ENCODE results near the gene COPS6. TPM values are rescaled to one million over a fixed set of nuclear protein-coding genes. Genes with fewer than 3 reads are reported as not detected.

Gene COPS6
- total RNA-seq, 1 donor from 2014 or later, result 117 TPM

GRCh38 chr7:100095289-100095688 is 6.5 kb downstream of the COPS6 start:
- ATAC-seq (no peak), DNase-seq (ENCODE audit: missing footprints) (no peak)
- intact Hi-C loops (cut with DNase I), result no loop called here

- no peak for ATAC-seq
- intact Hi-C loops (cut with DNase I), result no loop called here
- no peak for DNase-seq (ENCODE audit: missing footprints)
Measured at GRCh38 chr7:100095704-100096103, 6.9 kb downstream of the COPS6 start.

GRCh38 chr7:100098913-100099312 is 10.1 kb downstream of the COPS6 start:
- ATAC-seq (no peak), DNase-seq (ENCODE audit: missing footprints) (no peak)
- intact Hi-C loops (cut with DNase I), result no loop called here

GRCh38 chr7:100099452-100099851 is 10.7 kb downstream of the COPS6 start:
- intact Hi-C loops (cut with DNase I), result no loop called here
- no peak for DNase-seq (ENCODE audit: missing footprints)
- ATAC-seq, result no peak

GRCh38 chr7:100100420-100101015 is 11.7 kb downstream of the COPS6 start:
- ATAC-seq (peak; percentile 92), DNase-seq (ENCODE audit: missing footprints) (peak; percentile 96)
- intact Hi-C loops (cut with DNase I), result loop anchor here (1.0 kb wide), 3 partner anchors 18 to 51 kb away; partner anchors contain the start of genes CNPY4, TAF6 and ZSCAN21

GRCh38 chr7:100101016-100101862 is 12.5 kb downstream of the COPS6 start, which contains the start of the genes AP4M1 and MCM7:
AP4M1 (plus strand) TSS chr7:100101643; CDS start chr7:100101715, 72 bp downstream.
MCM7 (minus strand) TSS chr7:100101397; CDS start chr7:100101294, 103 bp downstream.
- DNase-seq (ENCODE audit: missing footprints) (peak; percentile 100), ATAC-seq (peak; percentile 97)
- intact Hi-C loops (cut with DNase I), result loop anchor here (1.0 kb wide), 1 partner anchor 52 kb away; the partner anchor contains the start of gene ZSCAN21

GRCh38 chr7:100102950-100103840 is 14.4 kb downstream of the COPS6 start:
- ATAC-seq (no peak), DNase-seq (ENCODE audit: missing footprints) (no peak)
- intact Hi-C loops (cut with DNase I), result no loop called here

GRCh38 chr7:100105534-100105933 is 16.8 kb downstream of the COPS6 start:
- no peak for ATAC-seq
- intact Hi-C loops (cut with DNase I), result no loop called here
- no peak for DNase-seq (ENCODE audit: missing footprints)

- ATAC-seq (no peak), DNase-seq (ENCODE audit: missing footprints) (no peak)
- intact Hi-C loops (cut with DNase I), result no loop called here
Measured at GRCh38 chr7:100106633-100107032, 17.9 kb downstream of the COPS6 start.

GRCh38 chr7:100107125-100107737 is 18.5 kb downstream of the COPS6 start:
- intact Hi-C loops (cut with DNase I), result no loop called here
- ATAC-seq (no peak), DNase-seq (ENCODE audit: missing footprints) (no peak)

GRCh38 chr7:100107890-100108289 is 19.1 kb downstream of the COPS6 start:
- DNase-seq (ENCODE audit: missing footprints), result no peak
- intact Hi-C loops (cut with DNase I), result no loop called here
- ATAC-seq, result no peak

- DNase-seq (ENCODE audit: missing footprints), result no peak
- no peak for ATAC-seq
- intact Hi-C loops (cut with DNase I), result no loop called here
Measured at GRCh38 chr7:100109521-100110163, 20.9 kb downstream of the COPS6 start.

GRCh38 chr7:100111156-100111555 is 22.4 kb downstream of the COPS6 start:
- ATAC-seq, result no peak
- no peak for DNase-seq (ENCODE audit: missing footprints)
- intact Hi-C loops (cut with DNase I), result no loop called here

- ATAC-seq (no peak), DNase-seq (ENCODE audit: missing footprints) (no peak)
- intact Hi-C loops (cut with DNase I), result no loop called here
Measured at GRCh38 chr7:100111914-100112313, 23.1 kb downstream of the COPS6 start.

GRCh38 chr7:100115026-100115425 is 26.3 kb downstream of the COPS6 start:
- intact Hi-C loops (cut with DNase I), result no loop called here
- ATAC-seq (no peak), DNase-seq (ENCODE audit: missing footprints) (no peak)

GRCh38 chr7:100118388-100119071 is 29.8 kb downstream of the COPS6 start:
- intact Hi-C loops (cut with DNase I), result loop anchor here (1.0 kb wide), 1 partner anchor 18 kb away; no protein-coding TSS in a partner anchor
- no peak for DNase-seq (ENCODE audit: missing footprints)
- no peak for ATAC-seq
